Posterior vena cava (tissue), 2 donors: ENCODE data around the gene EML4. TPM values are rescaled to one million over a fixed set of nuclear protein-coding genes. Genes with fewer than 3 reads are reported as not detected.

ENCODE experiments used
- DNase-seq: peaks from one replicate; pipeline ENCODE4 v3.0.0-alpha.2; 2020; ENCODE audit warnings: low spot score
- intact Hi-C, 2 donors: fragments of 100-400 bp; cut with DNase I; formaldehyde crosslinking; loops; one replicate each; pipeline versions ENCODE4 v1.14.1 to v1.14.2; 2022 to 2023
- total RNA-seq, 2 donors: library from RNA; stranded (reverse); fragmentation: NEBNext Ultra II Directional; extraction: Animal tissue kit (Norgen Biotek cat#: 25700); gene quantifications; one replicate each; pipeline ENCODE4 v1.2.1, GENCODE V29; 2021
- donor health status: DM: yes; HTN: yes; CAD: no.
- donor health status: DM: yes; HTN: yes; CAD: no.

Gene EML4
- total RNA-seq, 2 donors from 2014 or later = 33.9 to 36.6 TPM

DNA sequence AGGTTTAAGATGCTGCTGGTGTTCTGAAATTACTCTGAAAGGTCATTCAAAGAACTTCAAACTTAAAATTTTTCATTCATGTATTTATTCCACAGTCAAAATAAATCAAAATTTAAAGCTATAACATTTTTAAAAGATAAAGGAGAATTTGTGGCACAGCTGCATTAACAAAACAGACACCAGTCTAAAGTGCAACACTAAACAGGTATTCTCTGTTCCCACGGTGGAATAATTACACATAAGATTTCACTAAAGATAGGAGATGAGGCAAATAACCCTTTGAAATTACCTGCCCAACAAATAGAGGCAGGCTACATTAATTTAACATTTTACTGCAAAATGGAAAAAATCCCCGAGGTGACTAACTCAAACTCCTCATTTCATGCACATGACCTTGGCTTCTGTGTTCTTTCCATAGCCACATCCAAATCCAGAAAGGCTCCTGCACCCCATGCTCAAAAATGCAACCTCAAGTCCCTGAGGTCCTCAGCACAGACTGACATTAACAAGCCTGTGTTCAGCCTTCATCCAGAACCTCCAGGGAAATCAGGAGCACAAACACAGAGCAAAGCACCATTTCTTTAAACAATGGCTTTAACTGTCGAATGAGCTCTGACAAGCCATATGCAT is 181.4 kb downstream of the EML4 start:
- DNase-seq = no peak

GRCh38 chr2:42351864-42352263 is 182.7 kb downstream of the EML4 start:
- no peak for DNase-seq
- intact Hi-C loops = no loop called here

More for the DNA sequence above, 181.4 kb downstream of the EML4 start:
- intact Hi-C loops = no loop called here

- intact Hi-C loops = no loop called here
- DNase-seq = no peak
Observed at GRCh38 chr2:42353792-42354429, 184.8 kb downstream of the EML4 start.

- intact Hi-C loops = no loop called here
- DNase-seq = no peak
Observed at GRCh38 chr2:42359304-42359964, 190.3 kb downstream of the EML4 start.

DNA sequence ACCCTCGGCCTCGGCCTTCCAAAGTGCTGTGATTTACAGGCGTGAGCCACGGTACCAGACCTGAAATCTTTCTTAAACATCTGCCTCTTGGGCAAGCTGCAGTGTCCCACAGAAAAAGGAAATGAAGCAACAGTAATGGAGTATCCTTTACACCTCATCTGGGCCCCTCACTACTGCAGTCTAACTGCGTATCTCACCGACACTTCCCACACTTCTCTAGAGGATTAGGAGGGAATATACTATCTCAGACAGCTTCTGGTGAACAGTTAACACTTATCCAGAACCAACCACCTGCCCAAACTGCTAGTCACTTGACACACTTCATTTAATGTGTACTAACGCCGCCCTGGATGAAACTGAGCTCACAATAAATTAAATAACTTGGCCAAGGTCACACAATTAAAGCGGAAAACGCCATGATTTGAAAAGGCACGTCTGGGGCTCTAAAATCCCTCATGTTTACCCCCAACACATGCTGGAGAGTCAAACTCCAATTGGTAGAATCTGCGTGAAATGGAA is 190.9 kb downstream of the EML4 start:
- DNase-seq = no peak
- intact Hi-C loops = loop anchor here (1.0 to 5.0 kb wide), 2 partner anchors 16 to 268 kb away; no protein-coding TSS in a partner anchor

DNA sequence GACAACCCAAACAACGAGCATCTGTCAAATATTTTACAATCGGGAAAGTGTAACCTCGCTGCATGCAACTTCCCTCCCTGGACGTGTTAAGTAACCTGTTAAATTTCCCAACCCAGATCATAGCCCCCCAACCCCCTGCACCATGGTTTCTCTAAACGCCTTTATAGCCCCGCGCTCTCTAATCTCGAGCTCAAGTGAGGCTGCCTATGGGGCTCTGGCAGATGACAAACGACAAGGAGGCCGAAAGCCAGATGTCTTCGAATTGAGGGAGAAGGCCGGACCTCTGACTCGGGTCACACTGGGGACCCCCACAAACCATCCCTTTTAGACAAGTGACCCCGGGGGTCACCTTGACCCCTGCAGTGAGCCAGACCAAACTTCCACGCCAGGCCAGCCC is 191.3 kb downstream of the EML4 start:
- DNase-seq = no peak
- intact Hi-C loops = loop anchor here (1.0 to 5.0 kb wide), 2 partner anchors 16 to 268 kb away; no protein-coding TSS in a partner anchor

DNA sequence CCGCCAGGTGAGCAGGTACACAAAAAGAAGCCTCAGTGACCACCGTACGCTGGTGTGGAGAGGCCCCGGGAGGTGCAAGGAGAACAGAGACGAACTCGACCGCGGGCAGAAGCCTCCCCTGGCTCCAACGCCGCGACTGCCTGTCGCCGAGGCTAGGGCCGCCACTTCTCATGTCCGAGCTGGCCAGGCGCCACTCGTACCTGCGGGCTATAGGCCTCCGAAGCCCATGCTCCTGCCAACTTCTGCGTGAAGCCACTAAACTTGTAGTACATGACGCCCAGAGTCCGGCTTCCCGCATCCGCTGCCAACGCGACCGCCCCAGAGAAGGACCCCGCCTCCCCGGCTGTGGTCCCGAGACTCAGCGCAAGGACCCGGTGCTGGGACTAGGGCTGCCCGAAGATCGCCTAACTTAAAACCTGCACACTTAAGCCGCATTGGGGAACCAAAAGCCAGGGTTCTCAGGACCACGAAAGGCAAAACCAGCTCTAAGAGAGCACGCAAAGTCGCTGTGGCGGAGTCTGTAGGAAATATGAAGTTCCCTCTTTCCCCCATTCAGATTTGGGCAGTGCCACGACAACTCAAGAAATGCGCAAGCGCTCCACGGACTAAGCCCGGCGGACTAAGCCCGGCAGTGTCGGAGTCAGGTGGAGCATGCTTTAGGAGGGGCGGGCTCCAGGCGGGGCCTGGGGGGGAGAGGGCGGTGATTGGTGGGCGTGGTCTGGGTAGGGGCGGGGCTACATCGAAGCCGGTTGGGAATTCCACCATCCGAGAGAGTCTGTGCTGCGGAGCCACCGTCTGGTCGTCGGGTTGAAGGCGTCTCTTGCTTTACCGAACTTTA is 192.0 kb downstream of the EML4 start, which contains the start of gene COX7A2L:
Gene COX7A2L (minus strand): TSS at position 328 of the 838 bp plus-strand sequence. CDS start 56 bp downstream, at position 272.
- DNase-seq = peak; percentile 99
- intact Hi-C loops = loop anchor here (1.0 to 5.0 kb wide), 2 partner anchors 17 to 269 kb away; no protein-coding TSS in a partner anchor

- DNase-seq = no peak
- intact Hi-C loops = loop anchor here in 1 of 2 donors (5.0 kb wide), 1 partner anchor 270 kb away; no protein-coding TSS in a partner anchor
Observed at GRCh38 chr2:42361728-42362283, 192.7 kb downstream of the EML4 start.

DNA sequence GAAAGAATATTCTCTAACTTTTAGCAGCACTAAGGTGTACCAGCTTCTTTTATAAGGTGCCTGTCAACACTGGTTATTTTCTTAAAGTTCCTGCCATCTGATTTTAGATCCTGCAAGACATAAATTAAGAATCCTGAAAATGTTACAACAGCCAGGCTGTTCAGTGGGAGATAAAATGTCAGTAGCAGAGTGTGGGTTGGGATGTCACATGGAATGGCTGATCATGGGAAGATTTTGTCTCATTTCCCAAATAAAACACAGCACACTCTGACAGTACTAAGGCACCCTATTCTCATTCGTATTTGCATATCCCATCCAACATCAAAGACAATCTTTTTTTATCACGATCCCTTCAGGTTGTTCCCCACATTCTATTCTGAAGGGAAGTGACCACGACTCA is 194.3 kb downstream of the EML4 start:
- intact Hi-C loops = loop anchor here in 1 of 2 donors (5.0 kb wide), 1 partner anchor 271 kb away; no protein-coding TSS in a partner anchor
- no peak for DNase-seq

GRCh38 chr2:42364658-42365057 is 195.5 kb downstream of the EML4 start:
- intact Hi-C loops = loop anchor here in 1 of 2 donors (5.0 kb wide), 1 partner anchor 272 kb away; no protein-coding TSS in a partner anchor
- no peak for DNase-seq

DNA sequence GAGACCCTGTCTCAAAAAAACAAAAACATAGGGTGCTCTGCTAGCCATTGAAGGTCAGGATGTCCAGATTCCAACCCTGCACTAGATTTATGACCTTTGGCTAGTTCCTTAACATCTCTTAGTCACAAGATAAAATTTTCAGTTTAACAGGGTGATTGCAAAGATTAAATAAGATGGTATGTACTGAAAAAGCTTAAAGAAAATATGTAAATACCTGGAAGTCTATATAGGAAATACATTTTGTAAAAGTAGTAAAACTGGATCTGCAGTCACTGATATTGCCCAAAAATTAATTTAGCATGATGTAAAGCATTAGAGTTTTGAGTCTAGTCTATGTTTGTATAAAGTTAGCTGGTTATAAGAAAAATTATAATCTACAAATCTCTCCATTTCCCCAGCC is 197.3 kb downstream of the EML4 start:
- intact Hi-C loops = no loop called here
- no peak for DNase-seq

- no peak for DNase-seq
- intact Hi-C loops = no loop called here
Observed at GRCh38 chr2:42367835-42368234, 198.7 kb downstream of the EML4 start.

DNA sequence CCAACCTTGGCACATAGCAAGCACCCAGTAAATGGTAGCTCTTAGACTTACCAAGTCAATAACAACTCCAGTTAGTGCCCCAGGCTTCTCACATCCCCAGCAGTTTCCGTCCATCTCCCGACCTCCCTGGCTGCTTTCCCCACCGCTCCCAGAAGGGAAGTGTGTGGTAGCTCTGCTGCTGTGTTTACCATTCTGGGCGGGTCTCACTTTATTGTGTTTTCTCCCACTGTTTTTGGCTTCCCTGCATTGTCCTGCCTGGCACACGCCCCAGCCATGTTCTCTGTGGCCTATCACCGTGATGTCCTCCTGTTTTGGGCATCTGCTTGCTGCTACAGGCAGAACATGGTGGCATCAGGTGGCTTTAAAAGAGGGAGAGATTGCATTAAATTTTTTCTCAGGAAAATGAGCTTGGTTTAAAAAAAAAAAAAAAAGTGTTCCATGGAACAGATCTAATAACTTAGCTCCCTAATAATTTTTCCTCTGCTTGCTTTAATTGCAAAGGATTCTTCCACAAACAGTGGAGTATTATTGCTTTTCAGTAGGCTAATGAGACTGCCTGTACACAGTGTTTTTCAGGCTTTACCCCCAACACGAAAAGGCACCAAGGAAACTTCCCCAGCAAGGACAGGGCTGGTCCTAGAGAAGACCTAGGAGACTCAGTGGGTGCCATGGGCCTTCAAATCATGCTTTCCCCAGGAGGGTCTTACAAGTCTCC is 199.8 kb downstream of the EML4 start:
- intact Hi-C loops = no loop called here

DNA sequence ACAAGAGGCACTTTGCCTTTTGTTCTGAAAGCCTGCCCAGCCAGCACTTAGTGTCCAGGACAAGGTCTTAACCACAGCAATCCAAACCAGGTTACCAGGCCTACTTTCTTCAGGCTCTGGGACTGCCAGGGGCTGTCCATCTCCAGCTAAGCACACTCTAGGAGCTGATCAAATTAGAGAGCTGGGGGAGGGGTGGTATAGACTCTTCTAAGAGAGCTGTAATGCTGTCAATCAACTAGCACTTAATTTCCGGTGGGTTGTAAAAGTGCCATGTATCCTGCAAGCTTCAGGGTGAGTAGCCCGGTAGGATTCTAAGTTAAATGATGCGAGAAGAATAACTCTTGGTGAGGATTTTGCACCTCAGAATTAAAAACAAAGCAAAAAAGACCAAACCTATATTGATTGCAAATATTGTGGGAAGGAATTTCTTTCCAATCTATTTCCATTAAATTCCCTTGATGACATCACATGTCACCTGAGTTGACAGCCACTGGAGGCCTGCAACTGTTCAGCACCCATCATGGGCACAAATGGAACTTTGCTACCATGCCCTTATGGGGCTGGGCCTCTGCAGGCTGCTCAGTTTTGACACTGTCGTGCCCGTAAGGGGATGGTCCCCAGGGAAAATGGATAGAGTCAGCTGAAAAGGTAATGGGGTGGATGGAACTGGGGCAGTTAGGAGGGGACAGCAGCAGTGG is 200.5 kb downstream of the EML4 start:
- intact Hi-C loops = no loop called here
- no peak for DNase-seq

More for the DNA sequence above, 199.8 kb downstream of the EML4 start:
- no peak for DNase-seq

DNA sequence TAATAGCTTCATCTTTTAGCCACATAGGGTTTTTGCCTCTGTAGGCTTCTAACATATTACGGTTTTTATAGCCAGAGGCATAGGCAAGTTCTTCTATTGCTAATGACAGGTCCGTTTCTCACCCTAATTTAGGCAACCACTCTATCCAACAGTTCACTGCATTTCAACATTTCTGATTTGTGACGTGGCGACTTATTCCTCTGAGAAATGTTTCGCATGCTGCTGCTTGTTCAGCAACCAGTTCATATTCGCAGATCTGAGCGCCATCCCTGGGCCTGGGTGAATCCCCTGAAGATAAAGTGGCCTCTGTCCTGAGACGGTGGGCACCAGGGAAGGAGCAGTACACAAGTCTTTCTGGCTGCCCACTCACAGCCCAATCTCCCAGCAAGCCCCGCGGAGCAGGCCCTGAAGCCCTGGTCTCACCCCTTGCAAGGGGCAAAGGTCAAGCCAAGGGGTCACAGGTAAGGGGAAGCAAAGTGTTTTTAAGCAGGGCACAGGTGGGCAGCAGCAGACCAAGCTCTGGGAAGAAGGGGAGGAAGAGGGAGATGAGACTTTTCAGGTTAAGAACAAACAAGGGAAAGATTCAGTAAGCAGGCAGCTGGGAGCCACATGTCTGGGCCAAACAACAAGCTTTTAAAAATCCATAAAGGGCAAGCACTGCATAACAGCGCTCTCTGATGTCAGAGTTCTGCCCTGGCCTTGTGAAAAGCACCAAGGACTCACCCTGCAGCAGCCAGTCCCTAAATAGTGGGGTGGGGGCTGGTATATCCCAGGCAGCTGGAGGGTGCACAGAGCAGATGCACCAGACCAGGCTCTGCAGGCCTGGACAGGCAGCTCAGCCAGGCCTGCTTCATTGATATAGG is 202.7 kb downstream of the EML4 start:
- intact Hi-C loops = no loop called here
- no peak for DNase-seq

GRCh38 chr2:42372474-42373200 is 203.5 kb downstream of the EML4 start:
- intact Hi-C loops = no loop called here
- DNase-seq = no peak
